ENCODE results near the gene METTL4. TPM values are rescaled to one million over a fixed set of nuclear protein-coding genes. Genes with fewer than 3 reads are reported as not detected.

METTL4 gene
- 5.7 and 8.5 TPM in 2 replicates for total RNA-seq

GRCh38 chr18:2571200-2572170 lies at the start of gene METTL4, which contains the start of gene NDC80:
METTL4 (minus strand) TSS chr18:2571505; CDS start chr18:2567216, 4,289 bp downstream.
NDC80 (plus strand) TSS chr18:2571557; CDS start chr18:2572986, 1,429 bp downstream.

Other genes starting within 250 kb of the METTL4 start
- 2.4 and 6.8 TPM in 2 replicates for gene NDC80, start 52 bp upstream of the METTL4 start, total RNA-seq
- 47.7 and 71.2 TPM in 2 replicates for gene SMCHD1, start 84.2 kb upstream of the METTL4 start, total RNA-seq